ENCODE results near the gene CACNA1C. TPM values are rescaled to one million over a fixed set of nuclear protein-coding genes. Genes with fewer than 3 reads are reported as not detected.

The CACNA1C gene
- total RNA-seq, 4 donors from 2014 or later, result 2.0 to 4.2 (median 2.5) TPM

DNA sequence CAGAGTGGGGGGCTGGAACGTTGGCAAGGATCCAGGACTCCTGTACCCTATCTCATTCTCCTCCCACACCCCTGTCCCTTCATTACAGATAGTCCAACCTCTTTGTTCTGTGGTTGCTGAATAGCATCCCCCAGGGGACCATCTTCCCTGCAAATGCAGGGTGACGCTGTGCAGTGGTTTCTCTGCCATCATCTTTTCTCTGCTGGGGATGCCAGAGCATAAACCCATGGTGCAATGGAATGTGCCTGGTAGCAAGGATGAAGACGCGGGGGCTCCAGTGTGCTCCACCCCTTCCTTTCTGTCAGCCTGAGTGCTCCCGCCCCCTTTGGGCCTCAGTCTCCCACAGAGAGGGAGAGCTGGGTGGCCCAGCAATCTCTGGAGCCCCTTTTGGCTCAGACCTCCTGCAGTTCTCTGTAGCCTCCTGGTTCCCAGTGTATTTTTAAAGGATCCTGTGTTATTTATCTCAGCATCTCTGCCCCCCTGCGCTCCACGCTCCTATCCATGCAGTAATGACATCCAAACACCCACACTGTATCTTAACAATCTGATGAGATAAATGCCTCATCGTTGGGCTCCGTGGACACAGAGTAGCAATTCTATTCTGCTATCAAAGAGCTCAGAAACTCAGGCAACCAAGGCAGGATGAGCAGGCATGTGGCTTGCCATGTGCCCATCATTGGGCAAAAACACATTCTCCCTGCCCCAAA, 212.8 kb downstream of the CACNA1C start:
- intact Hi-C loops (cut with DNase I), result no loop called here
- Histone ChIP-seq H3K9me3 (no peaks in the 10 kb centered on the region), H3K27me3 (no peaks in the 10 kb centered on the region), H3K4me3 (replicated peaks in 1 of 3) (no peak overlapping the region), H3K4me1 (no peaks in the 10 kb centered on the region), H3K27ac (no peak overlapping the region), H3K36me3 (no peaks in the 10 kb centered on the region)
- WGBS, 2 donors, result 79 to 89% methylated on average over 9 of the region's 9 CpGs
- DNase-seq, result no peak
- TF ChIP-seq CTCF (IDR thresholded peaks at IDR 0.05), result no peak
- no peak for TF ChIP-seq POLR2A (IDR thresholded peaks at IDR 0.05)

- DNase-seq, result no peak
- no peaks in the 10 kb centered on the region for H3K9me3 ChIP-seq
- H3K4me1 ChIP-seq, result no peaks in the 10 kb centered on the region
- H3K36me3 ChIP-seq, result no peaks in the 10 kb centered on the region
- TF ChIP-seq CTCF (IDR thresholded peaks at IDR 0.05) (no peak), POLR2A (IDR thresholded peaks at IDR 0.05) (no peak)
- no peaks in the 10 kb centered on the region for H3K27me3 ChIP-seq
- intact Hi-C loops (cut with DNase I), result no loop called here
- 81 to 83% methylated on average over 13 of the region's 13 CpGs for WGBS, 2 donors
- no peak overlapping the region for H3K4me3 ChIP-seq (replicated peaks in 1 of 3)
- no peak overlapping the region for H3K27ac ChIP-seq
Observed at GRCh38 chr12:2266666-2267620, 214.2 kb downstream of the CACNA1C start.

- H3K27ac ChIP-seq, result no peak overlapping the region
- no peak for DNase-seq
- intact Hi-C loops (cut with DNase I), result no loop called here
- TF ChIP-seq CTCF (IDR thresholded peaks at IDR 0.05) (no peak), POLR2A (IDR thresholded peaks at IDR 0.05) (no peak)
- no peak overlapping the region for H3K4me3 ChIP-seq (replicated peaks in 1 of 3)
- H3K27me3 ChIP-seq, result no peaks in the 10 kb centered on the region
- no peaks in the 10 kb centered on the region for H3K4me1 ChIP-seq
- no peaks in the 10 kb centered on the region for H3K9me3 ChIP-seq
- H3K36me3 ChIP-seq, result no peaks in the 10 kb centered on the region
- WGBS, 2 donors, result 50% methylated on average over 13 of the region's 13 CpGs
Observed at GRCh38 chr12:2267703-2268470, 215.1 kb downstream of the CACNA1C start.

GRCh38 chr12:2268471-2269286, 215.9 kb downstream of the CACNA1C start:
- intact Hi-C loops (cut with DNase I), result no loop called here
- H3K27ac ChIP-seq, result no peak overlapping the region
- H3K4me3 ChIP-seq (replicated peaks in 1 of 3), result no peak overlapping the region
- WGBS, 2 donors, result 69 to 79% methylated on average over 17 to 18 of the region's 18 CpGs
- DNase-seq, result no peak
- TF ChIP-seq POLR2A (IDR thresholded peaks at IDR 0.05), result no peak
- TF ChIP-seq CTCF (IDR thresholded peaks at IDR 0.05), result no peak
- no peaks in the 10 kb centered on the region for H3K9me3 ChIP-seq
- H3K36me3 ChIP-seq, result no peaks in the 10 kb centered on the region
- no peaks in the 10 kb centered on the region for H3K27me3 ChIP-seq
- H3K4me1 ChIP-seq, result no peaks in the 10 kb centered on the region
